ENCODE data around the gene HNF1B.

HNF1B gene

DNA sequence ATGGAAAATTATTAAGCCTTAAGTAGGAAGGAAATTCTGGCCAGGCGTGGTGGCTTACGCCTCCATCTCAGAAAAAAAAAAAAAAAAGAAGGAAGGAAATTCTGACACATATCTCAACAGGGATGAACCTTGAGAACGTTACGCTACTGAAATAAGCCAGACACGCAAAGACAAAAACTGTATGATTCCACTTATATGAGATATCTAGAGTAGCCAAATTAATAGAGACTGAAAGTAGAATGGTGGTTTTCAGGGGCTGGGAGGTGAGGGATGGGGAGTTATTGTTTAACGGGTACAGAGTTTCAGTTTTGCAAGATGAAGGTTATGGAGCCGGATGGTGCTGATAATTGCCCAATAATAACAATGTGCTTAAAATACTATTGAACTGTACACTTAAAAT lies 16.2 kb upstream of the HNF1B start:
- DNase-seq (ENCODE audit: low read depth in 2 of 2): no peak

DNA sequence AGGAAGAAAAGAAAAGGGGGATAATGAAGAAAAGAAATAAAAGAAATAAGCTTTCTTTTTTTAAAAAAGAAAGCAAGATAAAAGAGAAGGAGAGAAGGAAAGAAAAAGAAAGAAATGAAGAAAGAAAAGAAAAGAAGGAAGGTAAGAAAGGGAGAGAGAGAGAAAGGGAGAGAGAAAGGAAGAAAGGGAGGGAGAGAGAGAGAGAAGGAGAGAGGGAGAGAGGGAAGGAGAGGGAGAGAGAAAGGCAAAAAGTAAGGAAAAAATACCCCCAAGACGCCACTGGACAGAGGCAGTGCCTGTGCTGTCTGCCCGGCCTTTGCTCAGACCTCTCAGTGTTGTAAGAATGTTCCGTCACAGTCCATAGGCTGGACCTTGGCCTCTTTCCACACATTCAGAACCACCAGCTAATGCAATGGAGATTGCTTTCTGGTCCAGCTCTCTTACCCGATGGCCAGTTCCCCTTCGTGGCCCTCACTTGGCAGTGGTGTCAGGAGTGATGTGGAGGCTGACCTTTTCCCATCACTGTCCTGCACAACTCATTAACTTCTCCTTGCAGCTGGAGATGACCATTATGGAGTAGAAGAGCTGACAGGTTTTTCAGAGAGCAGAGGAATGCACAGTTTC lies 14.3 kb upstream of the HNF1B start:
- no peak for DNase-seq (ENCODE audit: low read depth in 2 of 2)

DNA sequence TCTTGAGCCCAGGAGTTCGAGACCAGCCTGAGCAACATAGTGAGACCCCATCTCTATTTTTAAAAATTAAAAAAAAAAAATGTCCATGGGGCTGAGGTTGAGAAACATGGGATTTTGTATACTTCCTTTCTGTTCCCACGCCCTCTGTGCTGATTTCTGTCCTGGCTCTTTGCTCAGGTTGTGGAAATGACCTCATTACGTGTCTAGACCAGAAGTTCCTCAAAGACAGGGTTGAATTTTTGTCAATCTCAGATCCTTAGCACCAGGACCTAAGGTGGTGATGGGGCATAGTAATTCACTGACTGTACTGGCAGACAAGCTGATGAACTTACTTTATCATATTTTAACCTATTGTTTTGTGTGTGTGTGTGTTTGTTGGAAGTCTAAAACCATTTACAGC lies 11.2 kb upstream of the HNF1B start:
- no peak for DNase-seq (ENCODE audit: low read depth in 2 of 2)

DNA sequence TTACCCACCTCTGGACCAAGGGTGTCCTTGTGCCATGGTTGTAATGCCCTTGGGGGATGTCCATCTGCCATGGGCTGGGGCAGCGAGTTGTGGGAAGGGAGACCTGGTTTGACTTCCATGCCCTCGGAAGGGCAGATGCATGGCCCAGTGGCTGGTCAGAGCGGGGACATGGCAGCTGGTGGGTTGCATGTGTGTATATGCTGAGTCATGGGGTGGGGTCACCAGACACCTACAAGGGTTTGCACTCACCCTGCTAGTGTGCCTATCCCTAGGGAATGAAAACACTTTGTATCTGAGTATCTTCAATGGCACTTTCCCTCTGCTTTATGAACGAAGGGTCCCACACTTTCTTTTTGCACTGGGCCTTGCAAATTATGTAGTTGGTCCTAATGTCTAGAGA lies 10.6 kb upstream of the HNF1B start:
- DNase-seq (ENCODE audit: low read depth in 2 of 2): no peak

DNA sequence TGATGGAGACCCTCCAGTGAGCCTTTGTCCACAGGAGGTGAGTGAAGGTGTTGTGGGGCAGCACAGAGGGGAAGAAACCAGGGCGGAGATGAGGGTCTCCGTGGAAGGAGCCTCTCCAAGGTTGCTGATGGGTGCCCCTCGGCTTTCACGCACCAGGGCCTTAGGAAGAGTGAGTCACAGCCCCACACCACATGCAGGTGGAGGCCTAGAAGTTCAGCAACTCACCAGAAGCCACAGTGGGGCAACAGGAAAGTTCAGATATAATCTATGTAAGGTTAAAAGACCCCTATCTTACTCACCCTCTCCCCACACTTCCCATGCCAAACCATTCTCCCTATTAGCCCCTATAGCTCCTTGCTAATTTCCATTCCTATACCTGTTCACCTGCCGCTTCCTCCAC lies 9.5 kb upstream of the HNF1B start:
- DNase-seq (ENCODE audit: low read depth in 2 of 2): no peak

DNA sequence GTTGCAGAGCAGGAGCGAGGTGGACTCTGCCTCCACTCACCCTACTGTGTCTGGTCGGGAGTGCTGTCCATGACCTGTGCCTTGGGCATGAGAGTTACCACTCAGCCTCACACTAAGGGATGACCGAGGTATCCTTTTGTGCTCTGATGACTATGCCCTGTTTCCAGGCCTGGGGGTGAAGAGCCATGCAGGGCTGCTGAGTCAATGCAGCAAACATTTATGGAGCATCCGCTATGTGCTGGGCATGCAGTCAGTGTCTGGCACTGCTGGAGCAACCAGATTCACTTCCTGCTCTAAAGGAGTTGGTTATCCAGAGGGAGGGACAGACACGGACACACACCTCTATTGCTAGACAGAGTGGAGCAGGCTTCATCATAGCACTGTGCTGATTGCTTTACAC lies 7.6 kb upstream of the HNF1B start:
- DNase-seq (ENCODE audit: low read depth in 2 of 2): no peak

DNA sequence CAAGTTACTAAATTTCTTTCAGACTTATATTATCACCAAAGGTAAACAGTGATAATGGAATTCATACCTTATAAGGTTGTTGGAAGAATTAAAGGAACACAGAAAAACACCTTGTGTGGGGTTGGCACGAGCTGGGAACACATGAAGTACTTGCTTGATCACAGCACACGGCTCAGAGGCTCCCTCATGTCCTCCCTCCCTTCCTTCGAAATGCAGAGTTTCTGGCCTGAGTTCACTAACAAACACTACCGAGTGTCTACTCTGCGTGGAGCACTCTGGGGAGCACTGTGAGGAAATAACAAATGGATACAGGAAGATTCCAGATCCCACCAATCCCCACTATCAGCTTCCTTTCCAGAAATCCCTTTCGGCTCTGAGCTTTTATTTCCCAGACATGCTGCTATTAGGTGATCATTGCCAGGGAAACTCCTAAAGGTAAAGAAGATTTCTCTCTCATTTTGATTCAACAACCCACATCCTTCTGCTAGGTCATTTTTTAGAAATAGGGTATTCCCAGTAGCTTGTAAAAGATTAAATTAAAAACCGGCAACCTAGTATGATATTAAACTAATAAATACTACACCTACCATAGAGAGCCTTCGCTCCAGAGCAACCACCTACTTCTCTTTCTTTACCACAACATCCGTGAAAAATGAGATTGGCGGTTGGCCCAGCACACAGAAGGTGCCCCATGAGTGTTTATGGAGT lies 6.1 kb upstream of the HNF1B start:
- no peak for DNase-seq (ENCODE audit: low read depth in 2 of 2)

DNA sequence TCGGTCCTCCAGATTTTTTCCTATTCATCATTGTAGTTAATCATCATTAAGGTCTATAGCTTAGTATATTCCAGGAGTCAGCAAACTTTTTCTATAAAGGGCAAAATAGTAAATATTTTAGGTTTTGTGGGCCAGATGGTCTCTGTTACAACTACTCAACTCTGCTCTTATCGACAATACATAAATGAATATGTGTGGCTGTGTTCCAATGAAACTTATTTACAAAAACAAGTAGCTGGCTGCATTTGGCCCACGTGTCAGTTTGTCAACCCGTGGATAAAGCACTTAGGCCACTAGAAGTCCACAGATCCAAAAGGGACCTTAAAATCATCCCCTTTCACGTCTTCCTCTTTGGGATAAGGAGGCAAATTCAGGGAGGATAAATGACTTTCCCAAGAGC lies 5.4 kb upstream of the HNF1B start:
- no peak for DNase-seq (ENCODE audit: low read depth in 2 of 2)

DNA sequence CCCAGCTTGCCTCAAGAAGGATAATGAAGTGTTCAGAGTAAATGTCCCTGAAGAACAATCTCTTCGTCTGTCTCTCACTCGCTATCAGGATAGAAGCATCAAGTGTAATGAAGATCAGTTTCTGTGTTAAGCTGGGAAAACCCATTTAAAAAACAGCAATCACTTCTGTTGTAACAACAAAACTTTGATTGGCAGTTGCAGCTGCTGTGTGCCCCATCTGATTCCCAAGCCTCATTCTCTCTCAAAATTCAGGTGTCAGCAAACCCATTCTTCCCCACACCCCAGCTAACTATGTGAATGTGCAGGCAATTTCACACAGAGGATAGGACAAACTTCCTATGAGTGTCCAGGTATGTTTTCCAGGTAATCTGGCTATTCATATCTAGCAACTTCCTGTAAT lies 2.4 kb upstream of the HNF1B start:
- DNase-seq (ENCODE audit: low read depth in 2 of 2): no peak

DNA sequence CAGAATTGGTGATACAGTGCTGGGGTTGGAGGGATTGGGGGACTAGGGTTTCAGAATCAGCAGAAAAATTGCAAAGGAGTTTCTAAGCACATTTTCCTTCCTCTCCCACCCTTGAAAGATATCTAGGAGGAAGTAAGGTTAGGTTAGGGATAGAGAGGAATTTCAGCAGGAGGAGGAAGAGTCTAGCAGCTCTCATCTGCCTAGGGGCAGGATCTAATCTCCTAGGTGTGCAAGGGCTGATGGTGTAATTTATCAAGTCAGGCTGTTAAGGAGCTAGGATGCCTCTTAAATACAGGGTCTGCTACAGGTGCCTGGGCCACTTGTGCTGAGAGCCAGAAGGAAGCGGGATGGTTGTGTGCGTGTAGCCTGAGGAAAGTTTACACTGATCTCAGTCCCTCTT lies 1.8 kb upstream of the HNF1B start:
- DNase-seq (ENCODE audit: low read depth in 2 of 2): no peak

DNA sequence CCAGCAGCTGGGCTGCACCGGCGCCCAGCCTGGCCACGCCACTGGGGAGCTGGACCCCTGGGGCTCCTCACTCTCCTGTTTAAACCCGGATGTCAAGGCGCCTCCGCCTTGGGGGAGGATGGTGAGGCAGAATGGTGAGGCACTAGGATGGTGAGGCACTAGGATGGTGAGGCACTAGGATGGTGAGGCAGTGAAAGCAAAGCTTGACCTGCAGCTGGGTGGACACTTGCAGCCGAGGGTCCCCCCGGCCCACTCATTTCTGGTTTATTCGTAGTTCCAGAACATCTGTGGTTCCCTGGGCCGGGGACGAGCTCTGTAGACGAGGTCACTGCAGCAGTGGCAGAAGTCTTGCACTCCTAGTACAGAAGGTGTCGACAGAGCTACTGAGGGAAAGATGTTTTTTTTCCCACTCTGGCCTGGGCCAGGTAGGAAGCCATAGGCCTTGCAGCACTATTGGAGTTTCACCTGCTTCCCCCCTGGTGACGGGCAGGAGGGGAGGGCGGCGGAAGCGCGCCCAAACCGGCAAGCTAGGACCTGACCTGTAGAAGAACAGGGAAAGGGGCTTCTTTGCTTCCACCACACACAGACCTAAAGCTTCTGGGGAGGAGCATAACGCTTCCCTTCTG lies 1.1 kb upstream of the HNF1B start:
- no peak for DNase-seq (ENCODE audit: low read depth in 2 of 2)

DNA sequence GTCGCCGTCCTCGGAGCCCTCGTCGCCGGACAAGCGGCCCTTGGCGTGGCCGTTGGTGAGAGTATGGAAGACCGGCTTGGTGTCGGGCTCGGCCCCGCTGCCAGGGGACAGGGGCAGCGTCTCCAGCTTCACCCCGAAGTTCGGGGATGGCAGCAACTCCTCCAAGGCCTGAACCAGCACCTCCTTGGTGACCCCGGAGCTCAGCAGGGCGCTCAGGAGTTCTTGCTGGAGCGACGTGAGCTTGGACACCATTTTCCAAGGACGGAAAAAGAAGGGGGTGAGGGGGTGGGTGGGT lies 279 bp downstream of the HNF1B start:
- DNase-seq (ENCODE audit: low read depth in 2 of 2): no peak

DNA sequence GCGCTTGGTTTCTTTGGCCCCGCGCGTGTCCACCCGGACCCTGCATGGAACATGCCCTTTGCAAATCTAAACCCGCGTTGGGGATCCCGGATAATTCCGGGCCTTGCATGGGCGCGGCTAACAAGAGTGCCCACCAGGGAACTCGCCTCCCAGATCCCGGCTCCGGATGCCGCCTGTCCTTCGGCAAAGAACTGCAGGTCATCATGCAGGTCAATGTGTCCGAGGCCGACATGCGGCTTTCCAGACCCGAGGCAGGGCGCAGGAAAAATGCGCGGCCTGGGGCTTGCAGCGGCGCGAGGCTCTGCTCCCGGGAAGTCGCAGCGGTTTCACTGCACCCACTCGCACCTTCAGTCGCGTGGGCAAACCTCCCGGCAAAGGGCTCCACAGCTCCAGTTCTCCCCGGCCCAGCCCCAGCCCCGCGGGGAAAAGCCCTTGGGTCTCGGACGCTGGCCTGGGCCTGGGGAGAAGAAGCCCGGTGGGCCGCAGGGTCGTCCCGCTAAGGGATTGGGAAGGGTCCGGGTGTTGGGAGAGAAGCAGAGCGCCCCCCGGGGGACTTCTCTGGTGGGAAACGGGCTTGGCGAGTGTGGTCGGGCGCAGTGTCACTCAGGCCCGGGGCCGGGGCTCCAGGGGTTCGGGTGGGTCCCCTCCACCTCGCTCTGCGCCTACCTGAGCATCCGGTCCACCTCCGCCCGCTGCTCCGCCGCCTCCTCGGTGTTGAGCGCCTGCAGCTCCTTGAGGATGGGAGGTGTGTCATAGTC lies 805 bp downstream of the HNF1B start:
- DNase-seq (ENCODE audit: low read depth in 2 of 2): no peak

DNA sequence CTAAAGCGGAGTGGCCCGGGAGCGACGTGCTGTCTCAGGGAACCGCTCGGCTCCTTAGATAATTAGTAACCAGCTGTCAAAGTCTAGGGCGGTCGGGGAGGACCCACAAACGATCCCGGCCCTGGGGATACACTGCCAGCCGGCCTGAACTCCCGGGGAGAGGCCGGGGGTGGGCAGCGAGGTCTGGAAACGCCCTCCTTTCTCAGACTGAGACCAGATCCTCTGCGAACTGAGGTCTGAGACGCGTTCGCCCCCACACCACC lies 1.3 kb downstream of the HNF1B start:
- DNase-seq (ENCODE audit: low read depth in 2 of 2): no peak

DNA sequence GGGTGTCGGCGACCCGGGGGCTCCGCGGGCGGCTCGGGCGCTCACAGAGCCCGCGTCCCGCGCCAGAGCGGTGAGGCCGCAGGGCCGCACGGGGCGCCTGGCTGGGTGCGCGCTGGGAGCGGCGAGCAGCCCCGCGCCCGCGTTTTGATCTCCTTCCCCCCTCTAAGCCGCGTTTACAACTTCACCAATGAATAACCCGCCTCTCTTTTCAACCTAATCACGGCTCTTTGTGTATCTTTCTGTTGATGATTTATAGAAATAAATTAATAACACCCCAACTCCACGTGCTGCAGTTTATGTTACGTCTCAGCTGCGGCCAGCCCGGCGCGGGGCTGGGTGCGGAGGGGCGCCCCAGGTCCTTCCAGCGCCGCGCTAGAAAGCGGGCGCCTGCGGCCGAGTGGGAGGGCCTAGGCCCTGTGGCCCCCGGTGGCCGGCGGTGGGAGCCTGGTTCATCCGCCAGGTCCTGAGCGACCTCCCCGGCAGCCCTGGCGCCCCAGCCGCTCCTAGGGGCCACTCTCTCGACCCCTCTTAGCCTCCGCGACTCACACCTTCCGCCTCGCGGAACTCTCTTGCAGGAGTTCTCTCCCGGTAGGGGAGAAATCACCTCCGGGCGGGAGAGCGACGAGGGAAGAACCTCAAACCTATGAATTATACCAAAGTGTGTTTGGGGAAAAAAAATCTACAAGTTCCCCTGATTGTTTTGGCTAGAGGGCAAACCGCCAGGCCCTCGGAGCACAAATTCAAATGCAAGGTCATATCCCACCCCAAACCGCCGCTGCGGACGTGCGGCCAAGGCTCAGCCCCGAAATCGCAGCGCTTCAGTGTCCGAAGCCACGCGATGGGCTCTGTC lies 1.9 kb downstream of the HNF1B start:
- DNase-seq (ENCODE audit: low read depth in 2 of 2): no peak

DNA sequence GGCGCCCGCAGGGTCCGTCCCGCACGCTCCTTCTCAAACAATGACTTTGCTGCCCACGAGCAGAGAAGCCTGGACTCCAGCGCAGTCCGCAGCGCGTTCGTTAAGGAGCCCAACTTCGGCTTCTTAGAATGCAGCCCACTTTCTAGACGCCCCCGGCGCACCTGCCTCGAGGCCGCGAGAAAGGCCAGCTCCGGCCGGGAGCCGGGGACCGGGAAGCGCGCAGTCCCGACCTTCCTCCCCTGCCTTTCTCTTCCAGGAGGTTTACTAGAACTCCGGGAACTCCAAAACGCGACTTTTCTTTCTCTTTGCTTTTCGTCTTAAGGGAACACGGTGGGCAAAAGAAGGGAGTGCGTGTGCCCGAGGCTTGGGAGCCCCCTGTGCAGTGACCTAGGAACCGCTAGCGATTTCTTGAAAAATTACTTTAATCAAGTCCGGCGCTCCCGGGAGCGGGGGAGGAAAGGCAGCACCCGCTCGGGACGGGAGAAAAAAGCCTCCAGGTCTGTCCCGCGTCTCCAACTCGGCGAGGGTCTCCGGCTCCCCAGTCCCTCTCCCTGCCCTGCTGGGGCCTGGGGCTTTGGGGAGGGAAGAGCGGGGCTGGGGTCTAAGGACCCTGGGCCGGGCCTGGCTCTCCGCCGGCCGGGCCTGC lies 2.6 kb downstream of the HNF1B start:
- DNase-seq (ENCODE audit: low read depth in 2 of 2): no peak

DNA sequence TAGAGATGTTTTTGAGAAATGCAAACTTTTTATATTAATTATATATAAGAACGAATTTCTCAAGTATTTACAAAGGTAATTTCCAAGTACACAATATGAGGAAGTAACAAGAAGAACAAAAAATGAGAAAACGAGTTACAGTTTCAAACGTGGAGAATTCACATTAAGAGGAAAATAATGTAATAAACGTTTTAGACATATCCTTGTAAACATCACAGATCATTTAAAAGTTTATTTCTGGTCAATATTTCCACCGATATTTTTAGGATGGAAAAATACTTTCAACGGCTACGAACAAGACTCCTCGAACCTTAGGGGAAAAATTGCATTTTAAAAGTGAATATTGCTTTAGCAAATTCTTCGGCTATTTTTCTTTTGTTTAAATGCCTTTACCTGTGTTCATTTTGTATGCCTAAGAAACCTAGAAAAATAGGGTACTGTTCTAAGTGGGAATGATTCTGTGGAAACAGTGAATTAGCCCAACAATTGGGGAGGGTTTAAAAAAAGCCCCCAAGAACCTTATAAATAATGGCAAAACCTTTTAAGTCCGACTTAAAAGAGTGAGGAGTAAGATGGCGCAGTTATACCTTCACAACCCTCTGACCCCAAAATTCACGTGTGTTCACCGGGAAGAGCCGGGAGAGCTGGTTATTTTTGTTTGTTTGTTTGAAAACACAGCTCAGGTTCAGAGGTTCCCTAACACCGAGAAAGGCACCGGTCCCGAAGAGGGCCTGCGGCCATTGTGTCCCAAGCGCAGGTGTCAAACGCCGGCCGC lies 3.3 kb downstream of the HNF1B start:
- DNase-seq (ENCODE audit: low read depth in 2 of 2): no peak

DNA sequence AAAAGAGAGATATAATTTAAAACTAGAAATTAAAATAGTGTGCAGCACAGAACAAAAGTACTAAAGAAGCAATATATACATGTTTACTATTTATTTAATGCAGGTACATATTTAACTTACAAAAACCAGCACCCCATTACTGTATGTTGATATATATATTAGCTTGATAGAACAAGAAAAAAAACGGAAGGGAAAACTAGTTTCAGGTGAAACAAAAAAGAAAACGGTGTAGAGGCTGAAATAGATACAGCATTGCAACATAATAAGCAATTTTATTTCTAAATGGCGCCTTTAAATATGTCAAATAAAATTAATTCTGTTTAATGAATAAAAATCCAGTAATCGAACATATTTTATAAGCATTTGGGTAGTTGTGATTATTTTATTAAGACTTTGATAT lies 3.9 kb downstream of the HNF1B start:
- no peak for DNase-seq (ENCODE audit: low read depth in 2 of 2)

DNA sequence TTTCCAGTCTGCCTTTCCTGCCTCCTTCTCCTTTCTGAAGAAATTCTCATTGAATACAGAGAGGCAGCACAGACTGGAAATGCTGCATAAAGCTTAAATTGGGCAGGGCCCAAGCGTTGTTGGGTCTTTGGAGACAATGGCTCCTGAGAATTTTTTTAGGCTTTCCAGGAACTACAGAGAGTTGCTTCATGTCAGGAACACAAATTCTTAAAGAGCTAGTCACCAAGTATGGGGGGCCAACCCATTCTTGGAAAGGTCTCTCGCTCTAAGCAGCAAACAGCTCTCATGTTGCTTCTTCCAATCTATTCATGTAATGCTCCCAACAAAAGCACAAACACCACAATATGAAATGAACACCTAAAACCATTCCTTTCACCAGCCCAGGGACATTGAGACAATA lies 6.9 kb downstream of the HNF1B start:
- DNase-seq (ENCODE audit: low read depth in 2 of 2): no peak

DNA sequence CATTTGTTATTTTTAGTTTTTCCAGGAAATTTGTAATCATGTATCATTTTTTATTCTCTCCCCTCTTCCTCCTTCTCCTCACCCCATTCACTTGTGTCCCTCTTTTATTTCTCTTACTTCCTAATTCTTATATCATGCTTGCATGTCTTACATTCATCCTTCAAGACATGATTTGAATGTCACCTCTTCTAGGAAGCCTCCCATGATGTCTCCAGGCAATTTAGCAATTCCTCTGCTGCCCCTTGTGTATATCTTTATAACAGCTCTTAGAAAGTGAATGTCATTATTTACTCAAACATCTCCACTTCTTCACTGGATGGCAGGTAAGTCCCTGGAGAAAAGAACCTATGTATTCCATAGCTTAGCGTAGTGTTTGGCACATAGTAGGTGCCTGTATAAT lies 7.8 kb downstream of the HNF1B start:
- DNase-seq (ENCODE audit: low read depth in 2 of 2): no peak

DNA sequence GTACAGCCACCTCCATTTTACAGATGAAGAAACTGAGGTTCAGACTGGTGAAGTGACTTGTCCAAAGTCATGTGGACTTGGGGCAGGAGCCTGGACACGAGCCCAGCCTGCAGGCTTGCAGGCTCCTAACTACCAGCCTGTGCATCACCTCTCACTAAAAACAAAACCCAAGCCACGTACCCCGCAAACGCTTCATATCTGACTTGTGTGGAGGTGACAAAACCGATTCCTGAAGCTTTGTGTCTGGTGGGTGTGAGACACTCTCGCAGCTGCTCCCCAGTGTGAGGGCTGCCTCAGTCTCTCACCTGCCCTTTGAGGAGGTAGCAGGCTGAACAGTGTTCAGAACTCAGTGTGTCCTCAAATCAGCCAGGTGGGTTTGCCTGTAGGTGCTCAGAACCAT lies 8.4 kb downstream of the HNF1B start:
- DNase-seq (ENCODE audit: low read depth in 2 of 2): no peak

All from fibroblast of skin of left quadriceps (primary cell).